ENCODE results near the gene PRLR.

DNA sequence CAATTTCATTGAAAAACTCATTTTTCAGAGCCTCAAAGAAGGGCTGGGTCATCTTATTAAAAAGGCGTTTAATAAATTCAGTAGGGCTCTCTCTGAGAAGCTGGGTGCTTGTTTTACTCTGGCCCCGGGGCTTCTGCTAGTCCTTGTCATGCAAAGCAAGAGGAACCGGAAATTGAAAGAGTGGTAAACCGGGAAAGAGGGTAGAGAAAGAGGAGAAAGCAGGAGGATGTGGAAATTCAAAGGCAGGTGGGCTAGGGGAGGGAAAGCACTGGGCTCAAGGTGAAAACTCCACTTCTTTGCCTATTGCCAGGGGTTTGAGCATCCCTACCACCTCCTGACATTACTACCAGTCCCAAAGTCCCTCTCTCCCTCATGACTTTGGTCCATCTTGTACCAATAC lies 118.0 kb downstream of the PRLR start:
- TF ChIP-seq ZNF565 (CRISPR knock-in tag; conservative IDR thresholded peaks at IDR 0.05; ENCODE audit: low read depth), result no peak
- TF ChIP-seq, protein P1, sequence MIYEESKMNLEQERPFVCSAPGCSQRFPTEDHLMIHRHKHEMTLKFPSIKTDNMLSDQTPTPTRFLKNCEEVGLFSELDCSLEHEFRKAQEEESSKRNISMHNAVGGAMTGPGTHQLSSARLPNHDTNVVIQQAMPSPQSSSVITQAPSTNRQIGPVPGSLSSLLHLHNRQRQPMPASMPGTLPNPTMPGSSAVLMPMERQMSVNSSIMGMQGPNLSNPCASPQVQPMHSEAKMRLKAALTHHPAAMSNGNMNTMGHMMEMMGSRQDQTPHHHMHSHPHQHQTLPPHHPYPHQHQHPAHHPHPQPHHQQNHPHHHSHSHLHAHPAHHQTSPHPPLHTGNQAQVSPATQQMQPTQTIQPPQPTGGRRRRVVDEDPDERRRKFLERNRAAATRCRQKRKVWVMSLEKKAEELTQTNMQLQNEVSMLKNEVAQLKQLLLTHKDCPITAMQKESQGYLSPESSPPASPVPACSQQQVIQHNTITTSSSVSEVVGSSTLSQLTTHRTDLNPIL (CRISPR knock-in tag; IDR thresholded peaks at IDR 0.05; ENCODE audit: low read depth), result no peak
- TF ChIP-seq, protein P2, sequence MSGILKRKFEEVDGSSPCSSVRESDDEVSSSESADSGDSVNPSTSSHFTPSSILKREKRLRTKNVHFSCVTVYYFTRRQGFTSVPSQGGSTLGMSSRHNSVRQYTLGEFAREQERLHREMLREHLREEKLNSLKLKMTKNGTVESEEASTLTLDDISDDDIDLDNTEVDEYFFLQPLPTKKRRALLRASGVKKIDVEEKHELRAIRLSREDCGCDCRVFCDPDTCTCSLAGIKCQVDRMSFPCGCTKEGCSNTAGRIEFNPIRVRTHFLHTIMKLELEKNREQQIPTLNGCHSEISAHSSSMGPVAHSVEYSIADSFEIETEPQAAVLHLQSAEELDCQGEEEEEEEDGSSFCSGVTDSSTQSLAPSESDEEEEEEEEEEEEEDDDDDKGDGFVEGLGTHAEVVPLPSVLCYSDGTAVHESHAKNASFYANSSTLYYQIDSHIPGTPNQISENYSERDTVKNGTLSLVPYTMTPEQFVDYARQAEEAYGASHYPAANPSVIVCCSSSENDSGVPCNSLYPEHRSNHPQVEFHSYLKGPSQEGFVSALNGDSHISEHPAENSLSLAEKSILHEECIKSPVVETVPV (CRISPR knock-in tag; IDR thresholded peaks at IDR 0.05), result no peak
- TF ChIP-seq, protein P3, sequence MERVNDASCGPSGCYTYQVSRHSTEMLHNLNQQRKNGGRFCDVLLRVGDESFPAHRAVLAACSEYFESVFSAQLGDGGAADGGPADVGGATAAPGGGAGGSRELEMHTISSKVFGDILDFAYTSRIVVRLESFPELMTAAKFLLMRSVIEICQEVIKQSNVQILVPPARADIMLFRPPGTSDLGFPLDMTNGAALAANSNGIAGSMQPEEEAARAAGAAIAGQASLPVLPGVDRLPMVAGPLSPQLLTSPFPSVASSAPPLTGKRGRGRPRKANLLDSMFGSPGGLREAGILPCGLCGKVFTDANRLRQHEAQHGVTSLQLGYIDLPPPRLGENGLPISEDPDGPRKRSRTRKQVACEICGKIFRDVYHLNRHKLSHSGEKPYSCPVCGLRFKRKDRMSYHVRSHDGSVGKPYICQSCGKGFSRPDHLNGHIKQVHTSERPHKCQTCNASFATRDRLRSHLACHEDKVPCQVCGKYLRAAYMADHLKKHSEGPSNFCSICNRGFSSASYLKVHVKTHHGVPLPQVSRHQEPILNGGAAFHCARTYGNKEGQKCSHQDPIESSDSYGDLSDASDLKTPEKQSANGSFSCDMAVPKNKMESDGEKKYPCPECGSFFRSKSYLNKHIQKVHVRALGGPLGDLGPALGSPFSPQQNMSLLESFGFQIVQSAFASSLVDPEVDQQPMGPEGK (CRISPR knock-in tag; IDR thresholded peaks at IDR 0.05; ENCODE audit: borderline replicate concordance), result no peak

Measured in SK-N-SH treated with all-trans-retinoic acid at 6 μM for 48 hours (cell line).